ENCODE results near the gene SPRY4. TPM values are rescaled to one million over a fixed set of nuclear protein-coding genes. Genes with fewer than 3 reads are reported as not detected.

The SPRY4 gene
- total RNA-seq, 1 experiment from 2014 or later = 46.8 TPM

Small RNA genes within 50 kb of the gene (small RNA-seq; reads per million reads assigned to genes)
- gene RF02038 = not detected
- gene RF02039 = not detected

Other genes starting within 250 kb of the SPRY4 start
- 23.4 and 26.8 TPM in 2 replicates for gene NDFIP1, start 216.2 kb downstream of the SPRY4 start, total RNA-seq (2014; rRNA removed; shearing (Covaris generic))